OCI-LY3 (cell line): ENCODE data around the gene GADL1.

ENCODE experiments used
- H2AFZ ChIP-seq: fragments of 200-600, 300-600 bp; shearing (Covaris generic); 2 replicates; pipeline ENCODE4 v1.6.0; 2014; ENCODE audit warnings: antibody characterized with exemption, low read depth, low read length
- H3K27ac ChIP-seq: fragments of 200-600, 300-600 bp; sonication (generic); 2 replicates; pipeline ENCODE4 v1.5.1; 2014; ENCODE audit warnings: mild to moderate bottlenecking, low read length, moderate library complexity, mixed read lengths
- H3K27me3 ChIP-seq: fragments of 200-600, 300-600 bp; sonication (generic); 2 replicates; pipeline ENCODE4 v1.6.1; 2014; ENCODE audit warnings: low read depth, low read length, mixed read lengths
- H3K36me3 ChIP-seq: fragments of 200-600, 300-600 bp; sonication (generic); replicated peaks from 2 replicates; pipeline ENCODE3; 2014; ENCODE audit warnings: low read depth, low read length, mixed read lengths
- H3K4me1 ChIP-seq: fragments of 300-600, 200-600 bp; sonication (generic); 2 replicates; pipeline ENCODE4 v1.6.1; 2014; ENCODE audit warnings: low read length, mixed read lengths
- H3K4me2 ChIP-seq: fragments of 200-600, 300-600 bp; sonication (generic); 2 replicates; pipeline ENCODE4 v1.6.1; 2014; ENCODE audit warnings: low read length, mixed read lengths
- H3K4me3 ChIP-seq: fragments of 300-600, 200-600 bp; sonication (generic); 2 replicates; pipeline ENCODE4 v1.5.1; 2014; ENCODE audit warnings: antibody characterized with exemption, mild to moderate bottlenecking, low read length, moderate library complexity
- H3K79me2 ChIP-seq: fragments of 300-600, 200-600 bp; shearing (Covaris generic); 2 replicates; pipeline ENCODE4 v1.6.1; 2014; ENCODE audit warnings: mild to moderate bottlenecking, low read length, mixed read lengths
- H3K9ac ChIP-seq: fragments of 300-600, 200-600 bp; shearing (Covaris generic); 2 replicates; pipeline ENCODE4 v1.6.0; 2014; ENCODE audit warnings: mild to moderate bottlenecking, low read length, moderate library complexity
- H3K9me3 ChIP-seq: fragments of 200-600, 300-600 bp; shearing (Covaris generic); 2 replicates; pipeline ENCODE4 v1.6.1; 2014; ENCODE audit warnings: low read length, mixed read lengths; ENCODE audit not compliant: insufficient read depth
- H4K20me1 ChIP-seq: fragments of 200-600, 300-600 bp; sonication (generic); 2 replicates; pipeline ENCODE4 v1.6.1; 2016; ENCODE audit warnings: low read length, mixed read lengths; ENCODE audit not compliant: insufficient read depth
- CTCF ChIP-seq: fragments of 200-600, 300-600 bp; sonication (generic); IDR thresholded peaks from 2 replicates; pipeline ENCODE4 v1.5.1; 2014; ENCODE audit warnings: antibody characterized with exemption, low read length, low read depth
- EZH2phosphoT487 ChIP-seq: fragments of 200-600 bp; shearing (Covaris generic); IDR thresholded peaks from 2 replicates; pipeline ENCODE4 v1.6.1; 2018; ENCODE audit warnings: antibody characterized with exemption, mixed run types, low read depth

Gene GADL1

GRCh38 chr3:30719536-30719935 lies 174.9 kb downstream of the GADL1 start:
- Histone ChIP-seq H2AFZ (no peak overlapping the region), H3K4me2 (no peak overlapping the region), H3K4me3 (no peak overlapping the region), H4K20me1 (no peaks in the 10 kb centered on the region), H3K27me3 (no peaks in the 10 kb centered on the region), H3K9me3 (no peaks in the 10 kb centered on the region), H3K79me2 (no peaks in the 10 kb centered on the region), H3K4me1 (no peaks in the 10 kb centered on the region), H3K27ac (no peak overlapping the region), H3K36me3 (no peaks in the 10 kb centered on the region), H3K9ac (no peak overlapping the region)
- TF ChIP-seq EZH2phosphoT487 (no peak), CTCF (no peak)

- no peaks in the 10 kb centered on the region for H3K79me2 ChIP-seq
- H3K4me3 ChIP-seq, result no peak overlapping the region
- H3K27me3 ChIP-seq, result no peaks in the 10 kb centered on the region
- H3K4me2 ChIP-seq, result no peak overlapping the region
- H3K9ac ChIP-seq, result no peak overlapping the region
- no peaks in the 10 kb centered on the region for H3K9me3 ChIP-seq
- H2AFZ ChIP-seq, result no peak overlapping the region
- H3K4me1 ChIP-seq, result no peaks in the 10 kb centered on the region; the same call in 1 of the 2 replicates
- TF ChIP-seq EZH2phosphoT487 (no peak), CTCF (no peak)
- no peaks in the 10 kb centered on the region for H3K36me3 ChIP-seq
- H4K20me1 ChIP-seq, result no peaks in the 10 kb centered on the region
- H3K27ac ChIP-seq, result no peak overlapping the region
Measured at GRCh38 chr3:30713885-30714503, 180.5 kb downstream of the GADL1 start.

- H3K27me3 ChIP-seq, result no peaks in the 10 kb centered on the region
- H3K4me2 ChIP-seq, result no peak overlapping the region
- H3K4me1 ChIP-seq, result no peaks in the 10 kb centered on the region; the same call in 1 of the 2 replicates
- H3K27ac ChIP-seq, result no peak overlapping the region
- no peaks in the 10 kb centered on the region for H3K79me2 ChIP-seq
- no peak for TF ChIP-seq CTCF
- TF ChIP-seq EZH2phosphoT487, result no peak
- no peaks in the 10 kb centered on the region for H3K36me3 ChIP-seq
- no peak overlapping the region for H3K4me3 ChIP-seq
- H2AFZ ChIP-seq, result no peak overlapping the region
- H3K9me3 ChIP-seq, result no peaks in the 10 kb centered on the region
- no peaks in the 10 kb centered on the region for H4K20me1 ChIP-seq
- H3K9ac ChIP-seq, result no peak overlapping the region
Measured at GRCh38 chr3:30712991-30713390, 181.5 kb downstream of the GADL1 start.

GRCh38 chr3:30711867-30712266 lies 182.6 kb downstream of the GADL1 start:
- H4K20me1 ChIP-seq, result no peaks in the 10 kb centered on the region
- H3K36me3 ChIP-seq, result no peaks in the 10 kb centered on the region
- no peaks in the 10 kb centered on the region for H3K9me3 ChIP-seq
- H3K4me3 ChIP-seq, result no peak overlapping the region
- H3K9ac ChIP-seq, result no peak overlapping the region
- TF ChIP-seq EZH2phosphoT487 (no peak), CTCF (no peak)
- no peaks in the 10 kb centered on the region for H3K27me3 ChIP-seq
- no peak overlapping the region for H3K27ac ChIP-seq
- H2AFZ ChIP-seq, result no peak overlapping the region
- no peaks in the 10 kb centered on the region for H3K79me2 ChIP-seq
- no peaks in the 10 kb centered on the region; the same call in 1 of the 2 replicates for H3K4me1 ChIP-seq
- no peak overlapping the region for H3K4me2 ChIP-seq
